Right lobe of liver (tissue), 6 donors: ENCODE measurements around the gene KIAA0825. TPM values are rescaled to one million over a fixed set of nuclear protein-coding genes. Genes with fewer than 3 reads are reported as not detected.

Source experiments
- ATAC-seq, 4 donors: fragments of 200-7000 bp; cut with Tn5 transposase; one replicate each; pipeline ENCODE4 v1.9.1; 2020; ENCODE audit warnings: mild to moderate bottlenecking in 4 of 4, moderate library complexity in 4 of 4
- DNase-seq, 3 donors: peaks; one replicate each; pipeline ENCODE4 v3.0.0-alpha.2; 2020
- H3K27ac ChIP-seq, 3 donors: fragments of 200-600 bp; one replicate each; pipeline ENCODE4 v1.8.0; 2022
- H3K27me3 ChIP-seq, 2 donors: fragments of 200-600 bp; one replicate each; pipeline ENCODE4 v1.8.0; 2022
- H3K36me3 ChIP-seq, 4 donors: fragments of 200-600 bp; sonication (generic) in 1 of 4; one replicate each; pipeline versions ENCODE4 v1.5.1 to v1.8.0; 2017 to 2022; ENCODE audit warnings: control low read depth in 1 of 4
- H3K4me1 ChIP-seq, 4 donors: fragments of 200-600 bp; sonication (generic) in 1 of 4; one replicate each; pipeline versions ENCODE4 v1.5.1 to v1.8.0; 2017 to 2022; ENCODE audit warnings: control low read depth in 1 of 4
- H3K4me3 ChIP-seq, 3 donors: fragments of 200-600 bp; one replicate each; pipeline ENCODE4 v1.8.0; 2022
- H3K9me3 ChIP-seq, 4 donors: fragments of 200-600 bp; sonication (generic) in 1 of 4; one replicate each; pipeline versions ENCODE4 v1.5.1 to v1.8.0; 2017 to 2022; ENCODE audit warnings: control low read depth in 1 of 4
- POLR2A ChIP-seq: fragments of 450-650 bp; IDR thresholded peaks from one replicate; pipeline ENCODE4 v1.6.1; 2017; ENCODE audit warnings: antibody characterized with exemption, mild to moderate bottlenecking
- WGBS: methylation state at CpG from one replicate; pipeline ENCODE4 v1.1.6; 2018; ENCODE audit warnings: low coverage, low lambda C conversion rate; ENCODE audit not compliant: insufficient coverage; ENCODE audit errors: missing lambda C conversion rate; 5-methylcytosine and 5-hydroxymethylcytosine counted together
- intact Hi-C, 2 donors: fragments of 100-400 bp; cut with DNase I; formaldehyde crosslinking; loops; one replicate each; pipeline versions ENCODE4 v1.11.2 to v1.14.1; 2022
- total RNA-seq, 6 experiments: library from RNA; depleted of rRNA in 2 of 6; stranded (reverse); fragments of >200 nt in 2 of 6; fragmentation: NEBNext Ultra II Directional in 3 of 6; extraction: Animal tissue kit (Norgen Biotek cat#: 25700) in 3 of 6; gene quantifications; one replicate each; pipeline versions ENCODE4 v1.1.0 to v1.2.4, GENCODE V29; 2016 to 2023
- TF ChIP-seq, protein P1 (sequence below), 4 donors: fragments of 200-600 bp in 3 of 4; fragments of 450-650 bp in 1 of 4; IDR thresholded peaks; one replicate each; pipeline versions ENCODE4 v1.5.1 to v1.8.0; 2016 to 2022; ENCODE audit warnings: antibody characterized with exemption in 4 of 4, mild to moderate bottlenecking in 2 of 4
- donor health status: DM: no; HTN: yes; CAD: no.
- donor health status: DM: no; HTN: no; CAD: no.
- donor health status: DM: no; HTN: no; CAD: no.
- donor health status: DM: no; HTN: yes; CAD: no.
- donor health status: DM: no; HTN: yes; CAD: no.

The KIAA0825 gene
- total RNA-seq, 6 experiments from 2014 or later = 0.86 to 3.2 (median 1.7) TPM

DNA sequence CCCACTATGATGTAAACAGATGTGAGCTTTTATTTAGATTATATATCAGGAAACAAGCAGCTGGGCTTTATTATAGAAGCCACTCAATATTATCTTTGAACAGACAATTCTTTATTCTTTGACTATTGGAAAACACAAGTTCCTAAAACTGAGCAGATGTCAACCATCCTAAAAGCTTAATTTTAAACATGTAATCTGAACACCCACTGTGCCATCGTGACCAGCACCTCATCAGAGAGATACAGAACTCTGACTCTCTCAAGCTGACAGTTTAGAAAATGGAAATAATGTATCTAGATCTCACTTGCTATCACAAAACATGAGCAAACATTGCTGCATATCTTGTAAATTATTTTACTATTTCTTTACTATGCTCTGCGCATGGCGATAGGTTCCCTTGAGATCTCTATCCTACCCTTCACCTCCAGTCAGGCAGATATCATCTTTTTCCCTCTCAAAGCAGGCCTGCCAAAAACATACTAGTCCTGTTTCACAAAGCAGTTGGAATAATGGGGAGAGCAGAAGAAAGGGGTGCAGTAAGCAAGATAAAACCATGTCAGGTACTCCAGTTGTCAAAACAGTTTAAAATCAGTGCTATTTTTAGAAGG lies 151.0 kb downstream of the KIAA0825 start:
- no peak for DNase-seq
- H3K27me3 ChIP-seq = no peaks in the 10 kb centered on the region
- intact Hi-C loops = no loop called here
- TF ChIP-seq, protein P1, sequence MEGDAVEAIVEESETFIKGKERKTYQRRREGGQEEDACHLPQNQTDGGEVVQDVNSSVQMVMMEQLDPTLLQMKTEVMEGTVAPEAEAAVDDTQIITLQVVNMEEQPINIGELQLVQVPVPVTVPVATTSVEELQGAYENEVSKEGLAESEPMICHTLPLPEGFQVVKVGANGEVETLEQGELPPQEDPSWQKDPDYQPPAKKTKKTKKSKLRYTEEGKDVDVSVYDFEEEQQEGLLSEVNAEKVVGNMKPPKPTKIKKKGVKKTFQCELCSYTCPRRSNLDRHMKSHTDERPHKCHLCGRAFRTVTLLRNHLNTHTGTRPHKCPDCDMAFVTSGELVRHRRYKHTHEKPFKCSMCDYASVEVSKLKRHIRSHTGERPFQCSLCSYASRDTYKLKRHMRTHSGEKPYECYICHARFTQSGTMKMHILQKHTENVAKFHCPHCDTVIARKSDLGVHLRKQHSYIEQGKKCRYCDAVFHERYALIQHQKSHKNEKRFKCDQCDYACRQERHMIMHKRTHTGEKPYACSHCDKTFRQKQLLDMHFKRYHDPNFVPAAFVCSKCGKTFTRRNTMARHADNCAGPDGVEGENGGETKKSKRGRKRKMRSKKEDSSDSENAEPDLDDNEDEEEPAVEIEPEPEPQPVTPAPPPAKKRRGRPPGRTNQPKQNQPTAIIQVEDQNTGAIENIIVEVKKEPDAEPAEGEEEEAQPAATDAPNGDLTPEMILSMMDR (IDR thresholded peaks at IDR 0.05) = no peak
- no peak for TF ChIP-seq POLR2A
- H3K36me3 ChIP-seq = no peaks in the 10 kb centered on the region
- 87% methylated on average over 3 of the region's 3 CpGs for WGBS
- H3K4me1 ChIP-seq = no peaks in the 10 kb centered on the region
- no peak for ATAC-seq
- H3K4me3 ChIP-seq = no peak overlapping the region
- no peak overlapping the region for H3K27ac ChIP-seq
- no peaks in the 10 kb centered on the region for H3K9me3 ChIP-seq

DNA sequence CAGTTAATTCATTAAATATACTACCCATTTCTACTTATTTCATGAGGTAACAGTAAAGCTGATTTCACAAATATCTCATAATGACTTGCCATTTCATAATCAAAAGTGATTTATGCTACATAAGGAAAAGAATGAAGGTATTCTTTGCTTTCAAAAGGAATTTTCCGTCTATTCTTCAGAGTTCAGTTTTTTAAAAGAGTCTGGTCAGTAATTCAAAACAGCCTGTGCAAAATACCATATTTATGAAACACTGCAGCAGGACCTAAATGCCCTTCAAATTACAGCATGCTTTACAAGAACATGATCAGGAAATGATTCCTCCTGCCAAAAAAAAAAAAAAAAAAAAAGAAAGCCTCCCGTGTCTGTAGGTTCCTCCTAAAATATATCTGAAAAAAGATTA lies 154.7 kb downstream of the KIAA0825 start:
- ATAC-seq = no peak
- no peaks in the 10 kb centered on the region for H3K4me1 ChIP-seq
- TF ChIP-seq, protein P1 (IDR thresholded peaks at IDR 0.05) = no peak
- TF ChIP-seq POLR2A = no peak
- H3K27ac ChIP-seq = no peak overlapping the region
- intact Hi-C loops = no loop called here
- no peaks in the 10 kb centered on the region for H3K9me3 ChIP-seq
- WGBS = 67% methylated on average over 2 of the region's 2 CpGs
- no peaks in the 10 kb centered on the region for H3K36me3 ChIP-seq
- H3K27me3 ChIP-seq = no peaks in the 10 kb centered on the region
- no peak for DNase-seq
- H3K4me3 ChIP-seq = no peak overlapping the region

DNA sequence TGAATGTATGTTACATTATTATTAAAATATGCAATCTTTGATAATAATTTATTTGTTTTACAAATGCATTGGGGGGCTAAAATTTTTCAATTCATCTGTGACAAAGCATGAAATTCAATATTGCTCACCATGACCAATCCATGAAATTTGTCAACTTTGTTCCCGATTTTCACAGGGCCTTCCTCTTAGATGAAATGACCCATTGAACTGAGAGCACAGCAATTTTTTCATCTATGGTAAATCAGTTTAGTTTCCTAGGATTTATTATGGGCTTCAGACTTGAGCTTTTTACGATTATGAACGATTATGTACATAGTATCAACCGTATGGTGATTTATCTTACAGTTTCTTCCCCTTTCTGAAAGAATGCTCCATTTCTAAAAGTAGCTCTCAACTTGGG lies 157.3 kb downstream of the KIAA0825 start:
- TF ChIP-seq, protein P1 (IDR thresholded peaks at IDR 0.05) = no peak
- no peak for TF ChIP-seq POLR2A
- Histone ChIP-seq H3K9me3 (no peaks in the 10 kb centered on the region), H3K4me3 (no peak overlapping the region), H3K27ac (no peak overlapping the region), H3K4me1 (no peaks in the 10 kb centered on the region), H3K27me3 (no peaks in the 10 kb centered on the region), H3K36me3 (no peaks in the 10 kb centered on the region)
- DNase-seq (no peak), ATAC-seq (no peak)
- WGBS = 86% methylated on average over 4 of the region's 4 CpGs
- intact Hi-C loops = no loop called here

DNA sequence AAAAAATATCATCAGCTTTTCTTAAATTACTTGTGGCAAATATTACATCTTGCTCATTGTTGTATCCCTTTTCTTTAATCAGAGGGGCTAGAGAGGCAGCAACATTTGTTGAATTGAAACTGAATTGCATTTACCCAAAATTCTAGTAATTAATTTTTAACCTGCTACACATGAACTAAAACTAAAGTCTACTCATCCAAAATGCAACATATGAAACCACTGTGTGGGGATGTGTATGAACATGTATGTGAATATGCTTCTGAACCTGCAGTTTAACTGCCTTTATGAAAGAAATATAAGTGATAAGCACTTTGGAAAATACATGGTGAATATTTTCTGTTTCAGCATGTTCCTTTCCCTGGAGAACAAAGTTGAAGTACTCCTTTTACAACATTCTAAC lies 158.5 kb downstream of the KIAA0825 start:
- no peak for ATAC-seq
- TF ChIP-seq, protein P1 (IDR thresholded peaks at IDR 0.05) = no peak
- TF ChIP-seq POLR2A = no peak
- Histone ChIP-seq H3K36me3 (no peaks in the 10 kb centered on the region), H3K4me3 (no peak overlapping the region), H3K27ac (no peak overlapping the region), H3K4me1 (no peaks in the 10 kb centered on the region), H3K9me3 (no peaks in the 10 kb centered on the region), H3K27me3 (no peaks in the 10 kb centered on the region)
- no peak for DNase-seq
- intact Hi-C loops = no loop called here

DNA sequence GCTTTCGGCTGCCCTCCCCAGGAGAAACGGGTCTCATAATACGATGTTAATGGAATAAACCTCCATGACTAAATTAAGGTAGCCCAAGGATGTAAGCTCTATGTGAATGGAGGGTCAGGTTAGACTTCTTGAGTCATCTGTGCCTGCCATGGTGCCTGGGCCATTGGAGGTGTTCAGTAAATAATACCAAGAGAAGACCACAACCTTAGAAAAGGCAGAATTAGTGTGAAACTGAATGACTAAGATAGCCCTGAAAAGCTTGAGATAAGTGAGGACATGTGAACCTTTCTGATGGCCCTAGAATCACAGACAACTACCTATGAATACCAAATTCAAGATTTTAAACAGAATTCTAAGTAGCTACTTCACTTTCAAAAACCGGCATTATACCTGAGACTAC lies 160.6 kb downstream of the KIAA0825 start:
- DNase-seq (no peak), ATAC-seq (no peak)
- Histone ChIP-seq H3K27me3 (no peaks in the 10 kb centered on the region), H3K36me3 (no peaks in the 10 kb centered on the region), H3K4me1 (no peaks in the 10 kb centered on the region), H3K4me3 (no peak overlapping the region), H3K27ac (no peak overlapping the region), H3K9me3 (no peaks in the 10 kb centered on the region)
- WGBS = 95% methylated on average over 4 of the region's 4 CpGs
- TF ChIP-seq, protein P1 (IDR thresholded peaks at IDR 0.05) = no peak
- no peak for TF ChIP-seq POLR2A
- intact Hi-C loops = no loop called here
